ENCODE results near the gene APBB1IP. TPM values are rescaled to one million over a fixed set of nuclear protein-coding genes. Genes with fewer than 3 reads are reported as not detected.

Gene APBB1IP
- total RNA-seq, 2 experiments from 2014 or later, result 44.5 to 45.6 TPM

- Histone ChIP-seq H3K27ac (ENCODE audit: low read depth in 1 of 2, low read length in 2 of 2) (no peak overlapping the region), H3K36me3 (ENCODE audit: insufficient read depth, low read length) (peaks cover 82% of the 10 kb centered on the region), H3K4me3 (ENCODE audit: low read length) (no peak overlapping the region), H3K9me3 (ENCODE audit: control insufficient read depth in 1 of 2, insufficient read depth in 1 of 2, low read length in 2 of 2) (no peaks in the 10 kb centered on the region), H3K4me1 (ENCODE audit: insufficient read depth, low read length) (peaks cover 4% of the 10 kb centered on the region), H3K27me3 (ENCODE audit: control insufficient read depth in 1 of 2, insufficient read depth in 2 of 2, low read length in 2 of 2) (no peaks in the 10 kb centered on the region)
- Mint-ChIP-seq H3K4me1 (ENCODE audit: low read depth) (peaks cover 45% of the 10 kb centered on the region), H3K36me3 (ENCODE audit: low read depth) (peaks cover 93% of the 10 kb centered on the region), H3K27ac (peak overlapping the region; percentile 63), H3K4me3 (no peak overlapping the region), H3K27me3 (no peaks in the 10 kb centered on the region), H3K9me3 (no peaks in the 10 kb centered on the region)
- intact Hi-C loops (cut with DNase I, micrococcal nuclease), result no loop called here
- ATAC-seq (ENCODE audit: poor library complexity) (no peak), DNase-seq (no peak)
- TF ChIP-seq CTCF (IDR thresholded peaks at IDR 0.05), result no peak
- CTCF ChIA-PET, result no interaction called here
- POLR2A ChIA-PET, result no interaction called here
These were observed 67.3 kb downstream of the APBB1IP start for GRCh38 chr10:26505491-26505890.

GRCh38 chr10:26506736-26507135 lies 68.6 kb downstream of the APBB1IP start:
- no peaks in the 10 kb centered on the region for H3K27me3 Mint-ChIP-seq
- Histone ChIP-seq H3K27ac (ENCODE audit: low read depth in 1 of 2, low read length in 2 of 2) (no peak overlapping the region), H3K4me3 (ENCODE audit: low read length) (no peak overlapping the region), H3K9me3 (ENCODE audit: control insufficient read depth in 1 of 2, insufficient read depth in 1 of 2, low read length in 2 of 2) (no peaks in the 10 kb centered on the region), H3K27me3 (ENCODE audit: control insufficient read depth in 1 of 2, insufficient read depth in 2 of 2, low read length in 2 of 2) (no peaks in the 10 kb centered on the region), H3K4me1 (ENCODE audit: insufficient read depth, low read length) (peaks cover 4% of the 10 kb centered on the region), H3K36me3 (ENCODE audit: insufficient read depth, low read length) (peaks cover 76% of the 10 kb centered on the region)
- CTCF ChIA-PET, result no interaction called here
- ATAC-seq (ENCODE audit: poor library complexity) (no peak), DNase-seq (no peak)
- POLR2A ChIA-PET, result no interaction called here
- H3K27ac Mint-ChIP-seq, result peak overlapping the region; percentile 44
- no peak overlapping the region for H3K4me3 Mint-ChIP-seq
- no peak for TF ChIP-seq CTCF (IDR thresholded peaks at IDR 0.05)
- H3K9me3 Mint-ChIP-seq, result no peaks in the 10 kb centered on the region
- peaks cover 94% of the 10 kb centered on the region for H3K36me3 Mint-ChIP-seq (ENCODE audit: low read depth)
- H3K4me1 Mint-ChIP-seq (ENCODE audit: low read depth), result peaks cover 35% of the 10 kb centered on the region
- intact Hi-C loops (cut with DNase I, micrococcal nuclease), result no loop called here

DNA sequence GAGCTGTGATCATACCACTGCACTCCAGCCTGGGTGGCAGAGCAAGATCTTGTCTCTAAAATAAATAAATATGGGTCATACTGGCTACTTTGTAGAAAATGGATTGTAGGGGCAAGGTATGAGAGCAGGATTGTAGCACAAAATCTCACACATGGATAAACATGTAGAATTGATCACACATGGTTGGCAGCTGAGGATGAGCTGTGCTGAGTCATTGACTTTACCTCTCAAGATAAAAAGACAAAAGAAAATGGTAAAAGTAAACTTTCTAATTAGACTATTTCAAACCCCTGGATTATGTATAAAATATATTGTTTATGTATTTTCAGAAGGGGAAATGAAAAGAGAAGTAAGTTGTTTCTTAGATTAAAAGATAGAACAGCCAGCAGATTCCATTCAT lies 69.3 kb downstream of the APBB1IP start:
- Histone ChIP-seq H3K4me1 (ENCODE audit: insufficient read depth, low read length) (peaks cover 4% of the 10 kb centered on the region), H3K36me3 (ENCODE audit: insufficient read depth, low read length) (peaks cover 78% of the 10 kb centered on the region), H3K9me3 (ENCODE audit: control insufficient read depth in 1 of 2, insufficient read depth in 1 of 2, low read length in 2 of 2) (peaks cover 0 to 1% of the 10 kb centered on the region in 2 experiments), H3K4me3 (ENCODE audit: low read length) (no peak overlapping the region), H3K27ac (ENCODE audit: low read depth in 1 of 2, low read length in 2 of 2) (no peak overlapping the region), H3K27me3 (ENCODE audit: control insufficient read depth in 1 of 2, insufficient read depth in 2 of 2, low read length in 2 of 2) (no peaks in the 10 kb centered on the region)
- Mint-ChIP-seq H3K27ac (peak overlapping the region; percentile 43), H3K27me3 (no peaks in the 10 kb centered on the region), H3K9me3 (no peaks in the 10 kb centered on the region), H3K4me3 (no peak overlapping the region), H3K36me3 (ENCODE audit: low read depth) (peaks cover 94% of the 10 kb centered on the region), H3K4me1 (ENCODE audit: low read depth) (peaks cover 35% of the 10 kb centered on the region)
- ATAC-seq (ENCODE audit: poor library complexity) (no peak), DNase-seq (no peak)
- intact Hi-C loops (cut with DNase I, micrococcal nuclease), result no loop called here
- no peak for TF ChIP-seq CTCF (IDR thresholded peaks at IDR 0.05)
- POLR2A ChIA-PET, result interaction anchor here (0.5 kb wide), 1 partner anchor 317 kb away, joined by 4 read pairs; no protein-coding TSS in a partner anchor
- CTCF ChIA-PET, result interaction anchor here (1.4 kb wide), 1 partner anchor 13 kb away, joined by 4 read pairs; no protein-coding TSS in a partner anchor

Data from CD4-positive, alpha-beta T cell (primary cell).